Loucy (cell line): ENCODE data around the gene RPTOR.

ENCODE experiments used
- H2AFZ ChIP-seq: fragments of 200-600 bp; sonication (generic); 2 replicates; pipeline ENCODE4 v1.6.0; 2016; ENCODE audit warnings: antibody characterized with exemption, mild to moderate bottlenecking, low read length, moderate library complexity
- H3F3A ChIP-seq: fragments of 200-600 bp; 2 replicates; pipeline ENCODE4 v1.6.0; 2016; ENCODE audit warnings: antibody characterized with exemption, low read depth, mild to moderate bottlenecking
- H3K27me3 ChIP-seq: fragments of 200-600 bp; sonication (generic); 2 replicates; pipeline ENCODE4 v1.6.1; 2014; ENCODE audit warnings: low read length, mild to moderate bottlenecking; ENCODE audit not compliant: insufficient read depth, poor library complexity, severe bottlenecking
- H3K36me3 ChIP-seq: fragments of 200-600 bp; sonication (generic); 2 replicates; pipeline ENCODE4 v1.6.1; 2016; ENCODE audit warnings: low read length; ENCODE audit not compliant: insufficient read depth
- H3K4me1 ChIP-seq: fragments of 200-600 bp; sonication (generic); 2 replicates; pipeline ENCODE4 v1.5.1; 2014; ENCODE audit warnings: low read length, mild to moderate bottlenecking; ENCODE audit not compliant: insufficient read depth, poor library complexity, severe bottlenecking
- H3K4me2 ChIP-seq: fragments of 200-600 bp; sonication (generic); 2 replicates; pipeline ENCODE4 v1.6.0; 2014; ENCODE audit warnings: antibody characterized with exemption, low read length, low read depth, mild to moderate bottlenecking; ENCODE audit not compliant: poor library complexity, severe bottlenecking
- H3K4me3 ChIP-seq: fragments of 200-600 bp; sonication (generic); 2 replicates; pipeline ENCODE4 v1.5.1; 2014; ENCODE audit warnings: low read length, mild to moderate bottlenecking, mixed read lengths; ENCODE audit not compliant: poor library complexity, severe bottlenecking
- H3K79me2 ChIP-seq: fragments of 200-600 bp; sonication (generic); 2 replicates; pipeline ENCODE4 v1.6.1; 2014; ENCODE audit warnings: low read length; ENCODE audit not compliant: insufficient read depth
- H3K9ac ChIP-seq: fragments of 200-600 bp; sonication (generic); 2 replicates; pipeline ENCODE4 v1.6.0; 2014; ENCODE audit warnings: mild to moderate bottlenecking, low read depth, low read length, moderate library complexity; ENCODE audit not compliant: poor library complexity, severe bottlenecking
- H3K9me2 ChIP-seq: fragments of 200-600 bp; sonication (generic); replicated peaks from 2 replicates; pipeline ENCODE4 v1.6.1; 2016; ENCODE audit warnings: low read depth, low read length, mixed read lengths
- H3K9me3 ChIP-seq: fragments of 200-600 bp; sonication (generic); 2 replicates; pipeline ENCODE4 v1.6.1; 2014; ENCODE audit warnings: mild to moderate bottlenecking, antibody characterized with exemption, low read length, low read depth; ENCODE audit not compliant: insufficient read depth
- H4K20me1 ChIP-seq: fragments of 200-600 bp; sonication (generic); 2 replicates; pipeline ENCODE4 v1.6.0; 2014; ENCODE audit warnings: antibody characterized with exemption, low read length, mild to moderate bottlenecking; ENCODE audit not compliant: insufficient read depth, poor library complexity, severe bottlenecking
- CTCF ChIP-seq: fragments of 200-600 bp; sonication (generic); conservative IDR thresholded peaks from 2 replicates; pipeline ENCODE4 v1.5.1; 2014; ENCODE audit warnings: mild to moderate bottlenecking, antibody characterized with exemption, low read length
- EZH2phosphoT487 ChIP-seq: fragments of 200-600 bp; IDR thresholded peaks from 2 replicates; pipeline ENCODE4 v1.6.1; 2018; ENCODE audit warnings: antibody characterized with exemption, mild to moderate bottlenecking, moderate library complexity, borderline replicate concordance

Gene RPTOR

GRCh38 chr17:80947200-80947940 lies 402.7 kb downstream of the RPTOR start:
- TF ChIP-seq EZH2phosphoT487 (no peak), CTCF (no peak)
- no peaks in the 10 kb centered on the region for H3K79me2 ChIP-seq
- no peak overlapping the region for H3K4me3 ChIP-seq
- H3K4me2 ChIP-seq, result no peak overlapping the region
- no peaks in the 10 kb centered on the region for H3K4me1 ChIP-seq
- H3K9me2 ChIP-seq, result no peaks in the 10 kb centered on the region
- H4K20me1 ChIP-seq, result no peaks in the 10 kb centered on the region
- H3K36me3 ChIP-seq, result peaks cover 11% of the 10 kb centered on the region; the same call in 1 of the 2 replicates
- H3F3A ChIP-seq, result no peaks in the 10 kb centered on the region
- H3K27me3 ChIP-seq, result no peaks in the 10 kb centered on the region
- H3K9ac ChIP-seq, result no peak overlapping the region
- H3K9me3 ChIP-seq, result no peaks in the 10 kb centered on the region
- no peak overlapping the region for H2AFZ ChIP-seq

- Histone ChIP-seq H3K4me2 (no peak overlapping the region), H3K4me1 (no peaks in the 10 kb centered on the region), H2AFZ (no peak overlapping the region), H3K9me2 (no peaks in the 10 kb centered on the region), H3K9ac (no peak overlapping the region), H3K27me3 (no peaks in the 10 kb centered on the region), H3F3A (no peaks in the 10 kb centered on the region), H3K4me3 (no peak overlapping the region), H3K36me3 (peaks cover 11% of the 10 kb centered on the region; the same call in 1 of the 2 replicates), H3K79me2 (no peaks in the 10 kb centered on the region), H4K20me1 (no peaks in the 10 kb centered on the region), H3K9me3 (no peaks in the 10 kb centered on the region)
- no peak for TF ChIP-seq CTCF
- TF ChIP-seq EZH2phosphoT487, result no peak
Measured at GRCh38 chr17:80948019-80948975, 403.7 kb downstream of the RPTOR start.

GRCh38 chr17:80948976-80949450 lies 404.4 kb downstream of the RPTOR start:
- Histone ChIP-seq H3K9me3 (no peaks in the 10 kb centered on the region), H3F3A (no peaks in the 10 kb centered on the region), H3K9ac (no peak overlapping the region), H3K4me2 (no peak overlapping the region), H4K20me1 (no peaks in the 10 kb centered on the region), H2AFZ (no peak overlapping the region), H3K36me3 (peaks cover 11% of the 10 kb centered on the region; the same call in 1 of the 2 replicates), H3K27me3 (no peaks in the 10 kb centered on the region), H3K79me2 (no peaks in the 10 kb centered on the region), H3K4me1 (no peaks in the 10 kb centered on the region), H3K9me2 (no peaks in the 10 kb centered on the region), H3K4me3 (no peak overlapping the region)
- TF ChIP-seq CTCF (no peak), EZH2phosphoT487 (no peak)
